GM12878 (cell line): ENCODE measurements around the gene REPS2. TPM values are rescaled to one million over a fixed set of nuclear protein-coding genes. Genes with fewer than 3 reads are reported as not detected.

Experiments used
- ATAC-seq: fragments of 200-7000 bp; cut with Tn5 transposase; 3 replicates; pipeline ENCODE4 v1.9.1; 2020; ENCODE audit warnings: mild to moderate bottlenecking, moderate library complexity
- BruUV-seq: library from RNA; stranded (reverse); fragments of 400-500 nt; replicated peaks from 2 replicates; lab custom pipeline; 2021; lab: Mats Ljungman, UMichigan
- CTCF ChIA-PET: fragments of 300-600 bp; sonication (Branson Sonifier 250); formaldehyde crosslinking; extraction: SDS; loops from one replicate; lab custom pipeline; 2021; ENCODE audit warnings: inconsistent platforms; lab: Yijun Ruan, JAX
- POLR2A ChIA-PET: fragments of 350-600 bp; formaldehyde crosslinking; extraction: SDS; loops from one replicate; lab custom pipeline; 2021; ENCODE audit warnings: inconsistent platforms; lab: Charles Lee
- RAD21 ChIA-PET: fragments of 300-600 bp; sonication (Branson Sonifier 250); formaldehyde crosslinking; loops from one replicate; lab custom pipeline; 2023; ENCODE audit warnings: antibody characterized with exemption; ENCODE audit not compliant: unreplicated experiment; lab: Charles Lee
- SMC1A ChIA-PET: fragments of 300-600 bp; sonication (Branson Sonifier 250); formaldehyde crosslinking; loops from one replicate; lab custom pipeline; 2023; ENCODE audit not compliant: unreplicated experiment, uncharacterized antibody; lab: Charles Lee
- DNase-seq: peaks from one replicate; pipeline ENCODE4 v3.0.0-alpha.2; 2011; ENCODE audit warnings: low read depth, low spot score
- FAIRE-seq: peaks from 3 replicates; lab custom pipeline; 2011; peaks lifted over from hg19 to GRCh38; lab: Jason Lieb, UNC
- H2AFZ ChIP-seq: 2 replicates; pipeline ENCODE4 v1.6.0; 2011; ENCODE audit warnings: low read depth, low read length, control low read depth; ENCODE audit not compliant: control insufficient read depth
- H3K27ac ChIP-seq: 2 replicates; pipeline ENCODE4 v1.5.1; 2011; ENCODE audit warnings: control low read depth; ENCODE audit not compliant: control insufficient read depth, insufficient read depth
- H3K27me3 ChIP-seq, 2 experiments: replicated peaks in 1 of 2; 2 replicates each; pipeline versions ENCODE4 v1.6.0 to v1.6.1; 2011; ENCODE audit warnings: low read length in 1 of 2; ENCODE audit not compliant: control insufficient read depth in 2 of 2, insufficient read depth in 2 of 2
- H3K36me3 ChIP-seq, 2 experiments: 2 replicates each; pipeline ENCODE4 v1.5.1; 2011; ENCODE audit warnings: low read length in 1 of 2; ENCODE audit not compliant: control insufficient read depth in 2 of 2, insufficient read depth in 2 of 2
- H3K4me1 ChIP-seq: 2 replicates; pipeline ENCODE4 v1.6.1; 2011; ENCODE audit warnings: mild to moderate bottlenecking, low read length, moderate library complexity, mixed read lengths; ENCODE audit not compliant: control insufficient read depth, insufficient read depth
- H3K4me2 ChIP-seq: 2 replicates; pipeline ENCODE4 v1.6.0; 2011; ENCODE audit warnings: control low read depth; ENCODE audit not compliant: control insufficient read depth, insufficient read depth
- H3K4me3 ChIP-seq: fragments of 200-600 bp; sonication (generic); 2 replicates; pipeline ENCODE4 v1.5.1; 2016
- H3K79me2 ChIP-seq: 2 replicates; pipeline ENCODE4 v1.6.0; 2011; ENCODE audit warnings: low read length; ENCODE audit not compliant: control insufficient read depth, insufficient read depth
- H3K9ac ChIP-seq: 2 replicates; pipeline ENCODE4 v1.8.0; 2011; ENCODE audit warnings: low read length, control low read depth, mixed read lengths; ENCODE audit not compliant: control insufficient read depth, insufficient read depth
- H3K9me3 ChIP-seq: replicated peaks from 3 replicates; pipeline ENCODE4 v1.5.1; 2011; ENCODE audit warnings: mild to moderate bottlenecking, low read length; ENCODE audit not compliant: control insufficient read depth, insufficient read depth
- H4K20me1 ChIP-seq: 2 replicates; pipeline ENCODE4 v1.6.0; 2011; ENCODE audit not compliant: control insufficient read depth, insufficient read depth
- BHLHE40 ChIP-seq, 2 experiments: fragments of 450-650 bp in 1 of 2; IDR thresholded peaks; 2 replicates each; pipeline ENCODE4 v1.6.1; 2011 to 2017; ENCODE audit warnings: low read depth in 2 of 2, borderline replicate concordance in 1 of 2, improper control_type of control experiment in 1 of 2, low read length in 1 of 2, mild to moderate bottlenecking in 1 of 2
- MEF2A ChIP-seq: IDR thresholded peaks from 2 replicates; pipeline ENCODE4 v1.6.1; 2011; ENCODE audit warnings: low read depth, mild to moderate bottlenecking, low read length, moderate library complexity; ENCODE audit not compliant: insufficient read depth
- NFIC ChIP-seq: IDR thresholded peaks from 2 replicates; pipeline ENCODE4 v1.6.1; 2012; ENCODE audit warnings: low read depth, mild to moderate bottlenecking, inconsistent platforms, low read length, moderate library complexity
- WGBS: methylation state at CpG from one replicate; pipeline ENCODE4 v1.1.6; 2016; ENCODE audit warnings: low lambda C conversion rate; ENCODE audit not compliant: insufficient replicate concordance, insufficient coverage; ENCODE audit errors: missing lambda C conversion rate; 5-methylcytosine and 5-hydroxymethylcytosine counted together
- in situ Hi-C: fragments of 300-500 bp; cut with MboI; formaldehyde crosslinking; loops from 9 replicates; pipeline ENCODE4 v1.14.3; 2018; ENCODE audit warnings: mixed read lengths
- intact Hi-C: fragments of 100-400 bp; cut with micrococcal nuclease; formaldehyde crosslinking; loops from one replicate; pipeline ENCODE4 v1.14.2; 2022; ENCODE audit not compliant: unreplicated experiment
- polyA plus RNA-seq, 11 experiments: library from polyadenylated mRNA; depleted of rRNA in 4 of 11; unstranded in 6 of 11; stranded (reverse) in 5 of 11; fragments of >200 nt; fragmentation: Nextera tagmentation in 4 of 11; fragmentation: Illumina TruSeq in 1 of 11; extraction: Ambion mirVana in 4 of 11; extraction: Trizol in 1 of 11; gene quantifications; 1 replicate in 1 of 11; 2 replicates in 10 of 11; pipeline versions ENCODE4 v1.2.1 to v1.2.3, GENCODE V29; 2011 to 2016; ENCODE audit warnings: inconsistent platforms in 2 of 11, missing spikeins in 2 of 11, low read depth in 1 of 11
- total RNA-seq, 4 experiments: library from RNA; depleted of rRNA in 3 of 4; stranded (reverse); fragments of >200 nt in 3 of 4; fragmentation: Illumina TruSeq in 1 of 4; extraction: Trizol in 1 of 4; gene quantifications; 2 replicates each; pipeline versions ENCODE4 v1.2.1 to v1.2.3, GENCODE V29; 2013 to 2021
- TF ChIP-seq, protein P1 (sequence below): fragments of 450-650 bp; IDR thresholded peaks from 2 replicates; pipeline ENCODE4 v1.6.1; 2018; ENCODE audit warnings: borderline replicate concordance, mild to moderate bottlenecking; ENCODE audit not compliant: partially characterized antibody
- TF ChIP-seq, protein P2 (sequence below): fragments of 450-650 bp; IDR thresholded peaks from 2 replicates; pipeline ENCODE4 v1.6.1; 2018; ENCODE audit warnings: mild to moderate bottlenecking, low read depth, moderate library complexity; ENCODE audit not compliant: partially characterized antibody
- TF ChIP-seq, protein P3 (sequence below): IDR thresholded peaks from 2 replicates; pipeline ENCODE4 v1.6.1; 2012; ENCODE audit warnings: low read depth, low read length, improper control_type of control experiment

The REPS2 gene
- total and polyA plus RNA-seq, 10 of the 15 experiments (the other 5 are each of a cell fraction or from before 2014, with no cell fraction given) = 2.1 to 6.8 (median 3.9) TPM

DNA sequence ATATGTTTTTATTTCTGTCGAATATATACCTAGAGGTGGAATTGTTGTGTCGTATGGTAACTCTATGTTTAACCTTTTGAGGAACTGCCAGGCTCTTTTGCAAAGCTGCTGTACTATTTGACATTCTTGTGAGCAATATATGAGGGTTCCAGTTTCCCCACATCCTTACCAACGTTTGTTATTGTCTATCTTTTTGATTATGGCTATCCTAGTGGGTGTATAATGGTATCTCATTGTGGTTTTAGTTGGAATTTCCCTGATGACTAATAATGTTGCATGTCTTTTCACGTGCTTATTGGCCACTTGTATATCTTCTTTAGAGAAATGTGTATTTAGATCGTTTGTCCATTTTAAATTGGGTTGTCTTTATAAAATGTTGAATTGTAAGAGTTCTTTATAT lies 24.5 kb downstream of the REPS2 start (continued):
- TF ChIP-seq BHLHE40 (IDR thresholded peaks at IDR 0.05; ENCODE audit: borderline replicate concordance in 1 of 2, low read depth in 2 of 2, low read length in 1 of 2) (peak in 1 of 2 experiments; percentile 54; a peak in 2 of 4 replicates), NFIC (peak; percentile 18; the same call in 1 of the 2 replicates)
- TF ChIP-seq, protein P1, sequence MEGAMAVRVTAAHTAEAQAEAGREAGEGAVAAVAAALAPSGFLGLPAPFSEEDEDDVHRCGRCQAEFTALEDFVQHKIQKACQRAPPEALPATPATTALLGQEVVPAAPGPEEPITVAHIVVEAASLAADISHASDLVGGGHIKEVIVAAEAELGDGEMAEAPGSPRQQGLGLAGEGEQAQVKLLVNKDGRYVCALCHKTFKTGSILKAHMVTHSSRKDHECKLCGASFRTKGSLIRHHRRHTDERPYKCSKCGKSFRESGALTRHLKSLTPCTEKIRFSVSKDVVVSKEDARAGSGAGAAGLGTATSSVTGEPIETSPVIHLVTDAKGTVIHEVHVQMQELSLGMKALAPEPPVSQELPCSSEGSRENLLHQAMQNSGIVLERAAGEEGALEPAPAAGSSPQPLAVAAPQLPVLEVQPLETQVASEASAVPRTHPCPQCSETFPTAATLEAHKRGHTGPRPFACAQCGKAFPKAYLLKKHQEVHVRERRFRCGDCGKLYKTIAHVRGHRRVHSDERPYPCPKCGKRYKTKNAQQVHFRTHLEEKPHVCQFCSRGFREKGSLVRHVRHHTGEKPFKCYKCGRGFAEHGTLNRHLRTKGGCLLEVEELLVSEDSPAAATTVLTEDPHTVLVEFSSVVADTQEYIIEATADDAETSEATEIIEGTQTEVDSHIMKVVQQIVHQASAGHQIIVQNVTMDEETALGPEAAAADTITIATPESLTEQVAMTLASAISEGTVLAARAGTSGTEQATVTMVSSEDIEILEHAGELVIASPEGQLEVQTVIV = no peak
- TF ChIP-seq, protein P2, sequence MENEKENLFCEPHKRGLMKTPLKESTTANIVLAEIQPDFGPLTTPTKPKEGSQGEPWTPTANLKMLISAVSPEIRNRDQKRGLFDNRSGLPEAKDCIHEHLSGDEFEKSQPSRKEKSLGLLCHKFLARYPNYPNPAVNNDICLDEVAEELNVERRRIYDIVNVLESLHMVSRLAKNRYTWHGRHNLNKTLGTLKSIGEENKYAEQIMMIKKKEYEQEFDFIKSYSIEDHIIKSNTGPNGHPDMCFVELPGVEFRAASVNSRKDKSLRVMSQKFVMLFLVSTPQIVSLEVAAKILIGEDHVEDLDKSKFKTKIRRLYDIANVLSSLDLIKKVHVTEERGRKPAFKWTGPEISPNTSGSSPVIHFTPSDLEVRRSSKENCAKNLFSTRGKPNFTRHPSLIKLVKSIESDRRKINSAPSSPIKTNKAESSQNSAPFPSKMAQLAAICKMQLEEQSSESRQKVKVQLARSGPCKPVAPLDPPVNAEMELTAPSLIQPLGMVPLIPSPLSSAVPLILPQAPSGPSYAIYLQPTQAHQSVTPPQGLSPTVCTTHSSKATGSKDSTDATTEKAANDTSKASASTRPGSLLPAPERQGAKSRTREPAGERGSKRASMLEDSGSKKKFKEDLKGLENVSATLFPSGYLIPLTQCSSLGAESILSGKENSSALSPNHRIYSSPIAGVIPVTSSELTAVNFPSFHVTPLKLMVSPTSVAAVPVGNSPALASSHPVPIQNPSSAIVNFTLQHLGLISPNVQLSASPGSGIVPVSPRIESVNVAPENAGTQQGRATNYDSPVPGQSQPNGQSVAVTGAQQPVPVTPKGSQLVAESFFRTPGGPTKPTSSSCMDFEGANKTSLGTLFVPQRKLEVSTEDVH = no peak

DNA sequence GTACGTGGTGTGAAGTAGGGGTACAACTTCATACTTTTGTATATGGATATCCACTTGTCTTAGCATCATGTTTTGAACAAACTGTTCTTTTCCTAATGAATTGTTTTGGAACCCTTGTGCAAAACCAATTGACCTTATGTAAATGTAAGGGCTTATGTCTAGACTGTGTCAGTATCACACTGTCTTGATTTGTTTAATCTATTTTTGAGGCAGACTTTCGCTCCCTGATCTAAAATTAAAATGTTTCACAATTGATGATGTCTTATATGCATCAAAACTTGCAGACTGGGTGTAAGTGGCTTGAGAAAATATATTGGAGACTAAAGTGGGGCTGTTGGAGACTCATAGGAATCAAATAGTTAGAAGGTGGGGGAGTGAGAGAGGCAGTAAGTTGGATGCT lies 25.2 kb downstream of the REPS2 start:
- FAIRE-seq (no peak), ATAC-seq (peak; percentile 60)
- in situ Hi-C loops = no loop called here
- no peak overlapping the region for H2AFZ ChIP-seq
- H3K36me3 ChIP-seq = no peaks in the 10 kb centered on the region
- H4K20me1 ChIP-seq = no peaks in the 10 kb centered on the region
- SMC1A ChIA-PET = interaction anchor here (1.4 kb wide), 1 partner anchor 31 kb away, joined by 3 read pairs; no protein-coding TSS in a partner anchor
- TF ChIP-seq, protein P3, sequence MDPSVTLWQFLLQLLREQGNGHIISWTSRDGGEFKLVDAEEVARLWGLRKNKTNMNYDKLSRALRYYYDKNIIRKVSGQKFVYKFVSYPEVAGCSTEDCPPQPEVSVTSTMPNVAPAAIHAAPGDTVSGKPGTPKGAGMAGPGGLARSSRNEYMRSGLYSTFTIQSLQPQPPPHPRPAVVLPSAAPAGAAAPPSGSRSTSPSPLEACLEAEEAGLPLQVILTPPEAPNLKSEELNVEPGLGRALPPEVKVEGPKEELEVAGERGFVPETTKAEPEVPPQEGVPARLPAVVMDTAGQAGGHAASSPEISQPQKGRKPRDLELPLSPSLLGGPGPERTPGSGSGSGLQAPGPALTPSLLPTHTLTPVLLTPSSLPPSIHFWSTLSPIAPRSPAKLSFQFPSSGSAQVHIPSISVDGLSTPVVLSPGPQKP = no peak
- peak; percentile 57; the same call in 1 of the 2 replicates for TF ChIP-seq MEF2A
- TF ChIP-seq, all 136 proteins: peak for 1
- no peak overlapping the region for H3K4me3 ChIP-seq
- ChIA-PET RAD21 (no interaction called here), CTCF (no interaction called here), POLR2A (no interaction called here)
- H3K27ac ChIP-seq = no peak overlapping the region
- no peaks in the 10 kb centered on the region for H3K4me1 ChIP-seq
- WGBS = 2% methylated on average over 2 of the region's 2 CpGs
- no peaks in the 10 kb centered on the region for H3K27me3 ChIP-seq
- DNase-seq = no peak
- no peaks in the 10 kb centered on the region; the same call in 2 of the 3 replicates for H3K9me3 ChIP-seq
- intact Hi-C loops = no loop called here
- no peaks in the 10 kb centered on the region for H3K79me2 ChIP-seq
- no peak overlapping the region for H3K4me2 ChIP-seq
- BruUV-seq = no TSS peak
- no peak overlapping the region for H3K9ac ChIP-seq
